GM12878 (cell line): ENCODE measurements around the gene ITPRIP. TPM values are rescaled to one million over a fixed set of nuclear protein-coding genes. Genes with fewer than 3 reads are reported as not detected.

Experiments used
- BACH1 ChIP-seq: fragments of 450-650 bp; IDR thresholded peaks from 2 replicates; pipeline ENCODE4 v1.6.1; 2017; ENCODE audit warnings: mild to moderate bottlenecking, borderline replicate concordance
- BCL11A ChIP-seq: IDR thresholded peaks from 2 replicates; pipeline ENCODE4 v1.6.1; 2011; ENCODE audit warnings: low read depth, low read length
- BHLHE40 ChIP-seq, 2 experiments: fragments of 450-650 bp in 1 of 2; IDR thresholded peaks; 2 replicates each; pipeline ENCODE4 v1.6.1; 2011 to 2017; ENCODE audit warnings: low read depth in 2 of 2, borderline replicate concordance in 1 of 2, improper control_type of control experiment in 1 of 2, low read length in 1 of 2, mild to moderate bottlenecking in 1 of 2
- CBX3 ChIP-seq: fragments of 200-600 bp; sonication (generic); IDR thresholded peaks from 2 replicates; pipeline ENCODE4 v1.6.1; 2016; ENCODE audit warnings: low read depth, borderline replicate concordance
- CEBPZ ChIP-seq: fragments of 150-350 bp; IDR thresholded peaks from 2 replicates; pipeline ENCODE4 v1.6.1; 2016; ENCODE audit warnings: low read depth, low read length
- CHD1 ChIP-seq: IDR thresholded peaks from 2 replicates; pipeline ENCODE4 v1.6.1; 2012; ENCODE audit warnings: low read depth, low read length, improper control_type of control experiment
- CREM ChIP-seq: IDR thresholded peaks from 2 replicates; pipeline ENCODE4 v1.6.1; 2014; ENCODE audit warnings: antibody characterized with exemption, low read depth
- DPF2 ChIP-seq: fragments of 450-650 bp; IDR thresholded peaks from 2 replicates; pipeline ENCODE4 v1.6.1; 2017; ENCODE audit warnings: mild to moderate bottlenecking
- EP300 ChIP-seq, 2 experiments: fragments of 150-350 bp in 1 of 2; IDR thresholded peaks; 2 replicates each; pipeline ENCODE4 v1.6.1; 2011 to 2012; ENCODE audit warnings: low read depth in 2 of 2, low read length in 2 of 2, borderline replicate concordance in 1 of 2, improper control_type of control experiment in 1 of 2, inconsistent platforms in 1 of 2; ENCODE audit not compliant: control insufficient read depth in 1 of 2
- FOS ChIP-seq: IDR thresholded peaks from 3 replicates; pipeline ENCODE4 v1.6.1; 2011; ENCODE audit warnings: borderline replicate concordance; ENCODE audit not compliant: insufficient read length; ENCODE audit errors: extremely low read depth
- GATAD2B ChIP-seq: fragments of 450-650 bp; conservative IDR thresholded peaks from 2 replicates; pipeline ENCODE4 v1.6.1; 2017; ENCODE audit warnings: low read depth, mild to moderate bottlenecking, moderate library complexity
- HCFC1 ChIP-seq: fragments of 150-350 bp; IDR thresholded peaks from 2 replicates; pipeline ENCODE4 v1.6.1; 2014; ENCODE audit warnings: low read length
- HDAC6 ChIP-seq: fragments of 200-600 bp; sonication (generic); IDR thresholded peaks from one replicate; pipeline ENCODE4 v1.8.0; 2017; ENCODE audit warnings: antibody characterized with exemption; ENCODE audit not compliant: unreplicated experiment
- IRF3 ChIP-seq: fragments of 450-650 bp; IDR thresholded peaks from 2 replicates; pipeline ENCODE4 v1.6.1; 2014; ENCODE audit warnings: mild to moderate bottlenecking
- KAT2A ChIP-seq: conservative IDR thresholded peaks from 2 replicates; pipeline ENCODE4 v1.6.1; 2011; ENCODE audit warnings: low read depth, low read length; ENCODE audit not compliant: control insufficient read depth
- MEF2A ChIP-seq: IDR thresholded peaks from 2 replicates; pipeline ENCODE4 v1.6.1; 2011; ENCODE audit warnings: low read depth, mild to moderate bottlenecking, low read length, moderate library complexity; ENCODE audit not compliant: insufficient read depth
- NFYA ChIP-seq: IDR thresholded peaks from 2 replicates; pipeline ENCODE4 v1.6.1; 2011; ENCODE audit warnings: low read depth, mild to moderate bottlenecking, low read length, improper control_type of control experiment, borderline replicate concordance
- POU2F2 ChIP-seq: IDR thresholded peaks from 3 replicates; pipeline ENCODE4 v1.6.1; 2011; ENCODE audit warnings: low read depth, mild to moderate bottlenecking, low read length, borderline replicate concordance
- SKIL ChIP-seq: fragments of 450-650 bp; IDR thresholded peaks from 2 replicates; pipeline ENCODE4 v1.6.1; 2017; ENCODE audit warnings: mild to moderate bottlenecking, low read depth, inconsistent platforms; ENCODE audit not compliant: poor library complexity, severe bottlenecking
- SMARCA5 ChIP-seq: fragments of 450-650 bp; IDR thresholded peaks from 2 replicates; pipeline ENCODE4 v1.6.1; 2017; ENCODE audit warnings: mild to moderate bottlenecking
- SP1 ChIP-seq: IDR thresholded peaks from one replicate; pipeline ENCODE4 v1.6.1; 2011; ENCODE audit warnings: low read depth, low read length
- TCF12 ChIP-seq: IDR thresholded peaks from 2 replicates; pipeline ENCODE4 v1.6.1; 2011; ENCODE audit warnings: low read depth, mild to moderate bottlenecking, low read length
- WRNIP1 ChIP-seq: IDR thresholded peaks from 2 replicates; pipeline ENCODE4 v1.6.1; 2011; ENCODE audit warnings: low read depth, low read length, improper control_type of control experiment, borderline replicate concordance
- ZBED1 ChIP-seq: IDR thresholded peaks from 2 replicates; pipeline ENCODE4 v1.6.1; 2016; ENCODE audit warnings: borderline replicate concordance
- ZNF207 ChIP-seq: fragments of 450-650 bp; IDR thresholded peaks from 2 replicates; pipeline ENCODE4 v1.6.1; 2014; ENCODE audit warnings: antibody characterized with exemption, mild to moderate bottlenecking, borderline replicate concordance
- ZNF274 ChIP-seq: IDR thresholded peaks from one replicate; pipeline ENCODE4 v1.8.0; 2011; ENCODE audit not compliant: insufficient read length, insufficient read depth
- ZNF622 ChIP-seq: fragments of 450-650 bp; IDR thresholded peaks from 2 replicates; pipeline ENCODE4 v1.6.1; 2017; ENCODE audit warnings: mild to moderate bottlenecking, inconsistent platforms
- polyA plus RNA-seq, 11 experiments: library from polyadenylated mRNA; depleted of rRNA in 4 of 11; unstranded in 6 of 11; stranded (reverse) in 5 of 11; fragments of >200 nt; fragmentation: Nextera tagmentation in 4 of 11; fragmentation: Illumina TruSeq in 1 of 11; extraction: Ambion mirVana in 4 of 11; extraction: Trizol in 1 of 11; gene quantifications; 1 replicate in 1 of 11; 2 replicates in 10 of 11; pipeline versions ENCODE4 v1.2.1 to v1.2.3, GENCODE V29; 2011 to 2016; ENCODE audit warnings: inconsistent platforms in 2 of 11, missing spikeins in 2 of 11, low read depth in 1 of 11
- total RNA-seq, 4 experiments: library from RNA; depleted of rRNA in 3 of 4; stranded (reverse); fragments of >200 nt in 3 of 4; fragmentation: Illumina TruSeq in 1 of 4; extraction: Trizol in 1 of 4; gene quantifications; 2 replicates each; pipeline versions ENCODE4 v1.2.1 to v1.2.3, GENCODE V29; 2013 to 2021

ITPRIP gene
- total and polyA plus RNA-seq, 10 of the 15 experiments (the other 5 are each of a cell fraction or from before 2014, with no cell fraction given): 0.82 to 10.4 (median 5.9) TPM

GRCh38 chr10:104291439-104291951 is 46.8 kb downstream of the ITPRIP start (continued):
- TF ChIP-seq SKIL: no peak
- TF ChIP-seq CREM: peak; percentile 89
- TF ChIP-seq NFYA: no peak
- TF ChIP-seq CEBPZ: no peak
- no peak for TF ChIP-seq ZBED1
- TF ChIP-seq EP300 (IDR thresholded peaks at IDR 0.05; ENCODE audit: borderline replicate concordance in 1 of 2, control insufficient read depth in 1 of 2, low read depth in 2 of 2, low read length in 2 of 2): no peak
- TF ChIP-seq MEF2A: no peak
- TF ChIP-seq SMARCA5: peak; percentile 89
- TF ChIP-seq POU2F2: 0 out of 3 replicates have a peak, but pooled peaks have one; percentile 29
- no peak for TF ChIP-seq ZNF622
- no peak for TF ChIP-seq WRNIP1
- no peak for TF ChIP-seq BACH1
- TF ChIP-seq KAT2A: no peak
- peak; percentile 45 to 50; a peak in 3 of 4 replicates for TF ChIP-seq BHLHE40 (IDR thresholded peaks at IDR 0.05; ENCODE audit: borderline replicate concordance in 1 of 2, low read depth in 2 of 2, low read length in 1 of 2)
- TF ChIP-seq BCL11A: no peak
- TF ChIP-seq HCFC1: no peak
- no peak for TF ChIP-seq SP1
- TF ChIP-seq CBX3: no peak
- no peak for TF ChIP-seq GATAD2B
- no peak for TF ChIP-seq HDAC6
- TF ChIP-seq ZNF207: no peak
- TF ChIP-seq DPF2: no peak
- TF ChIP-seq ZNF274: no peak
- TF ChIP-seq IRF3: no peak
- TF ChIP-seq FOS: no peak
- no peak for TF ChIP-seq TCF12
- no peak for TF ChIP-seq CHD1
